ENCODE results near the gene SELENOI.
A peak's percentile ranks its signal among the peaks of the same experiment; 100 is the strongest.
"Not testable (repeated sequence)": the region's sequence is repeated elsewhere in the genome, so short reads cannot be mapped to it uniquely, and the experiment has no call there.

Gene SELENOI

GRCh38 chr2:26327291-26328272 lies 18.4 kb upstream of the SELENOI start:
- FAIRE-seq: no peak

GRCh38 chr2:26329083-26329482 lies 16.9 kb upstream of the SELENOI start:
- FAIRE-seq: not testable (repeated sequence)

GRCh38 chr2:26330114-26330549 lies 15.8 kb upstream of the SELENOI start:
- FAIRE-seq: peak; percentile 70

DNA sequence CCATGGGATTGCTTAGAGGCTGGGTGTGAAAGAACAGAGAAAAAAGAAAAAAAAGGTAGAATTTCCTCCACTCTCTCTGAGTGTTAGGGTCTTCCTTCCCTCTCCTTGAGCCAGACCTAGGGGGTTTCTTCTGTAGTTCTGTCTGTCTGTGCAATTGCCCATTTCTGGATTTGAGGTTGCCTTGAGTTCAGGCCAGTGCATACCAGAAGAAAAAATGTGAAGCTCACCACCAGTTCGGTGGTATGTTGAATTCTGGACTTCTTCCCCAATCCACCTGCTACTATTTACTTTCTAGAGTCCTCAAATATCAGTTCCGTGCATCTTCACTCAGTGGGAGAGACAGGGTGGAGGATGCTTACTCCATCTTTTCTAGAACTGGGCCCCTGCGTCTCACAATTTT lies 15.3 kb upstream of the SELENOI start:
- no peak for FAIRE-seq

GRCh38 chr2:26331321-26331720 lies 14.6 kb upstream of the SELENOI start:
- FAIRE-seq: not testable (repeated sequence)

DNA sequence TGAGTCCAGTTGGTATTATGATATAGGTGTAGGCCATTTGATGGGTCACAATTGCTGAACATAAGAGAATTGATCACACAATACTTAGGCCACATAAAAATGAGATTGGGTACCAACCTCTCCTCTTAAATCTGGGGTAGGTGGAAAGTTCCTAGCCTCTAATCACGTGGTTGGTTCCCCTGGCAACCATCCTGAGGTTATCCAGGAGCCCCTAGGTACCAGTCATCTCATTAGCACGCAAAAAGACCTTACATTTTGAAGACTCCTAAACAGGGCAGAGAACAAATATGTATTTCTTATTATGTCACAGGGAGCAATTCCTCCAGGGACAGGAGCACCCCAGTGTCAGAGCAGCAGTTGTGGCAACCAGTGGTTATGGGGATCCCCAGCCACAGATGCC lies 12.7 kb upstream of the SELENOI start:
- FAIRE-seq: no peak

DNA sequence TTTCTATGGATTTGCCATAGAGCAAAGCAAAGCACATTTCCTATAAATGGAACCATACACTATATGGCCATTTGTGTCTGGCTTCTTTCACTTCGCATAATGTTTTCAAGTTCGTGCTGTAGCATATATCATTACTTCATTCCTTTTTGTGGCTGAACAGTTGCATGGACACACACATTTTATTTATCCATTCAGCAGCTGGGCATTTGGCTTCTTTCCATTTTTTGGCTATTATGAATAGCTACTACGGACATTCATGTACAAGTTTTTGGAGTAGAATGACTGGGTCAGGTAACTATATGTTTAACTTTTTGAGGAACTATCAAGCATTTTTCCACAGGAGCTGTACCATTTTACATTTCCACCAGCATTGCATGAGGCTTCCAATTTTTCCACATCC lies 10.7 kb upstream of the SELENOI start:
- no peak for FAIRE-seq

- no peak for FAIRE-seq
Measured at GRCh38 chr2:26336719-26337118, 9.2 kb upstream of the SELENOI start.

DNA sequence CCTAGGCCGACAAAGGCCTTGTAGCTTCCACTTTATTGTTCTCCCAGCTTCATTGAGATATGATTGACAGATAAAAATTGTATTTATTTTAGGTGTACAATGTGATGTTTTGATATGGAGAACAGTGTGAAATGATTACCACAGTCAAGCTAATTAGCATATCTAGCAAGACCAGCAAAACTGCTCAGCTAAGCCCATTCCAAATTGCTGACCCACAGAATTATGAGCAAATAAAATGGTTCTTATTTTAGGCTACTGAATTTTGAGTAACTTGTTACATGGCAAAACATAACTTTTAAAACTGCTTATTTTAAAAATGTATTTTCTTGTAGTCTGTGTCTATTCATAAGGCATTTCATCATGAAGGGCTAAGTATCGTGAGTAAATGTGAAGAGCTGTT lies 8.6 kb upstream of the SELENOI start:
- peak; percentile 21 for FAIRE-seq

DNA sequence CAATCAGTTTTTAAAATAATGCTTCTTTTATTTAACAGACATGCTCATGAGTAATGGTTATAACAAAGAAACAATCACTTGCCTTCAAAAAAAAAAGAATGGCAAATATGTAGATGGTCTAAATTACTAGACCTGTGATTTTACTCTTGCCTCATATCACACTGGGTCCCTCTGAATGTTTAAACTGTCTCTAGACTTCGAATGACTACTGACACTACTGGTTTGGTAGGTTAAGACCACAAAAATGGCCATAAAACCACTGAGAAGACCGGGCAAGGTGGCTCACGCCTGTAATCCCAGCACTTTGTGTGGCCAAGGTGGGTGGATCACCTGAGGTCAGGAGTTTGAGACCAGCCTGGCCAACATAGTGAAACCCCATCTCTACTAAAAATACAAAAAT lies 5.1 kb upstream of the SELENOI start:
- FAIRE-seq: no peak

DNA sequence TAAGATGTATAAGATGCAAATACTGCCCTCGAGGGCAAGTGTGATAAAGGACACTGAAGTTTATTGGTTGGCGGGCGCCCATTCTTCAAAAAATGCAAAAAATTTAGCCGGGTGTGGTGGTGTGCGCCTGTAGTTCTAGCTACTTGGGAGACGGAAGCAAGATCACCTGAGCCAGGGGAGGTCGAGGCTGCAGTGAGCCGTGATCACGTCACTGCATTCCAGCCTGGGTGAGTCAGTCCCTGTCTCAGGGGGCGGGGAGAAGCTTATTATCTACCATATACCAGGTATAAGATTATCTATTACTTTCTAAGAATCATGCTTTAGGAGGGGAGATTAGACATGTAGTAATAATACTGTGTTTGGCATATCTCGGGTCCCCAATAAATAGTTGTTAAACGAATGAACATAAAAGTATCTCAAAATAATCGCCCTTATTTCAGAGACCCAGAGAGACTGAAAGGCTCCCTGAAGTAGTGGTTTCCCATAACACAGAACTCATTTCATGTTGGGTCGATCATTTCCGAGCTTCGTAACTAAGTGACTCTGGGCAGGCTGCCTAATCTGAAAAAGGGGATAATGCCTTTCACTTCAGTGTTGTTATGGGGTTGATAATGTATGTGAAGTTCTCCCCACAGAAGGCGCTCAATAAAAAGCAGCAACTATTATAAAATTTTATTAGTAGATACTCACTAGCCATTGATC lies 1.2 kb upstream of the SELENOI start:
- FAIRE-seq: peak; percentile 49

DNA sequence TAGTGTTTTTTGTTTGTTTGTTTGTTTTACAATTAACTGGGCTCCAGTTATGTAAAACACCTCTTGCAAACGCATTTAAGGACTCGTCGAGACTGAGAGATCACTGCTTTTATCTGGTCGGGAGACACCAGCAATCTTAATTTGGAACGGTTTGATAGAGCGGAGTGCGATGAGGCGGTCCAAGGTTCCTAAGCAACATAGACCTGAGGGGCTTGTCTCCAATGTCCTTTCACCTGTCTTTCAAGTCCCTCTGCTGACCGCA lies 729 bp upstream of the SELENOI start:
- no peak for FAIRE-seq

DNA sequence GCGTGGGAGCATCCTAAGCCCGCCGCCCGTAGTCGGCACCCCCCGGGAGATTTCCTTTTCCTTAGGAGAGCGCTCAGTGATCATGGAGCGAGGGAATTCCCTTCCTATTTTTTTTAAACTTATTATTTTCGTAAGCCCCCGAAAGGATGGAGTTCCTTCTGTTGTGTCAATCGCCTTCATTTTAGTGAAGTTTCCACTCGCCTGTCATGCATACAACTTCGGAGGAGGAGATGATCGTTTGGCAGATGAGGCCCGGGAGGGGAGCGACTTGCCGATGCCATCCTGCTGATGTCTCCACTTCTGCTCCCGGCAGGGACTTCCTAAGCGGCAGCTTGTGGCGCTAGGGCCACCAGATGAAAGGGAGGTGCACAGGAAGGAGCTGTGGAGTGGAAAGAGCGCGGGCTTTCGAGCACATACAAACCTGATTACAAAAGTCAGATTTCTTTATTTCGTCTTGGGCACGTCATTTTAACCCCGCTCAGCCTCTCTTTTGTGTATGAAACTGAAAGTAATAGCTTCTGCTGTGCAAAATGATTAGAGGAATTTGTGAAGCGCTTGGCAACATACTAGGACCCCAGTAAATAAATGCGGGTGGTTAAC lies 611 bp downstream of the SELENOI start, which contains the start of gene ADGRF3:
Gene ADGRF3, minus strand, starts transcription at position 336 of the 600 bp plus-strand sequence. CDS start 555 bp downstream, outside the sequence.
- FAIRE-seq: no peak

- no peak for FAIRE-seq
Measured at GRCh38 chr2:26347286-26347865, 1.4 kb downstream of the SELENOI start.

DNA sequence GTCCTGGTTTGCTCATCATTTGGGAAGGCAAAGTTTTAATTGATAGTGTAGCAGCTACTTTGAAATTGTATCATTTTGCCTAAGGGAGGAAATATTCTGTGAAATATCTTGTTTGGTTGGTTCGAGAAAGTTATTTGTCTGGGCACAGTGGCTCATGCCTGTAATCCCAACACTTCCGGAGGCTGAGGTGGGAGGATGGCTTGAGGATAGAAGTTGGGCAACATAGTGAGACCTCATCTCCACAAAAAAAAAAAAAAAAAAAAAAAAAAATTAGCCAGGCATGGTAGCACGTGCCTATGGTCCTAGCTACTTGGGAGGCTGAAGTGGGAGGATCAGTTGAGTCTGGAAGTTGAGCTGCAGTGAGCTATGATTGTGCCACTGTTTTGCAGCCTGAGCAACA lies 3.7 kb downstream of the SELENOI start:
- no peak for FAIRE-seq

DNA sequence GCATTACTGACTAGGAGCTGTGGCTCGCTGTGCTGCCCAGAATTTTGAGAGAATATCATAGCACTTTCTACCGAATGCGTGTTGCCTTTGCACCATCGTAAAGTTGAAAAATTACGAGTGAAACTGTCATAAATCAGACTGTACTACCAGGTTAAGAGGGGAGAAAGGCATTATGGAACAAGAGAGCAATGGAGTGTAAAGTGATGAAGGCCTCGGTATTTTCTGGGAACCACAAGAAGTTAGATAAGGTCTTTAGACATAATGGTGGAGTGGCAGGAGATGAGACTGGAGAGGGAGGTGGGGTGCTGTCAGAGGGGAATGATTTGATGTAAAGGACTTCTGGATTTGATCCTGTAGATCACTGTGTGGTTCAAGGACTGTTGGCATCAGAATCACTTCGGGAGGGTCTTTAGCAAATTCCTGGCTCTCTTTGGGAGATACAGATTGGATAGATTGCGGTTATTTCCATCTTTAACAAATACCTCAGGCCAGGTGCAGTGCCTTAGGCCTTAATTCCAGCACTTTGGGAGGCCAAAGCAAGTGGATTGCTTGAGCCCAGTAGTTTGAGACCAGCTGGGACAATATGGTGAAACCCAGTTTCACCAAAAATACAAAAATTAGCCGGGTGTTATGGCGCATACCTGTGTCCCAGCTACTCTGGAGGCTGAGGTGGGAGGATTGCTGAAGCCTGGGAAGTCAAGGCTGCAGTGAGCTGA lies 5.6 kb downstream of the SELENOI start:
- FAIRE-seq: no peak

- no peak for FAIRE-seq
Measured at GRCh38 chr2:26352892-26353291, 6.9 kb downstream of the SELENOI start.

DNA sequence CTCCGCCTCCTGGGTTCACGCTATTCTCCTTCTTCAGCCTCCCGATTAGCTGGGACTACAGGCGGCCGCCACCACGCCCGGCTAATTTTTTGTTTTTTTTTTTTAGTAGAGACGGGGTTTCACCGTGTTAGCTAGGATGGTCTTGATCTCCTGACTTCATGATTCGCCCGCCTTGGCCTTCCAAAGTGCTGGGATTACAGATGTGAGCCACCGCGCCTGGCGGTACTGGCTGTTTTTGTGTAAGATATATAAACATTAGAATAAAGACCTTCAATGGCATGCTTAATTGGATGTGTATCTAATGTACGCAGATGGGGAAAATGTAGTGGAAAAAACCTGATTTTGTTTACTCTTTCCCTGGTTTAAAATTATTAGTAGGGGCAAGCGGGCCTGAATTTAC lies 8.5 kb downstream of the SELENOI start:
- FAIRE-seq: not testable (repeated sequence)

GRCh38 chr2:26355038-26355995 lies 9.4 kb downstream of the SELENOI start:
- no peak for FAIRE-seq

DNA sequence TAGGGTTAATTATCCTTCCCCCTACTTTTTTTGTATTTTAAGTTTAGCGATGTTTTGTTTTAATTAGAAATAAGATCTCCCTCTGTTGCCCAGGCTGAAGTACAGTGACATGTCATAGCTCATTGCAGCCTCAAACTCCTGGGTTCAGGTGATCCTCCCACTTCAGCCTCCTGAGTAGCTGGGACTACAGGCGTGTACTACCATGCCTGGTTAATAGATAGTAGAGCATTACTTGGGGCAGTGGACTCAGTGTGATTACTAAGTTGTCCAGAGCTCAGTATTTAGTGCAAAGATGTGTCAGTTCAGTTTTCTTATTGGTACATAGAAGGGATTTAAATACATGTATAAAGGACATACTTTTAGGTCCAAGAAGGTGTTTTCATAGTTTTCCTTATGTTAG lies 10.2 kb downstream of the SELENOI start:
- FAIRE-seq: no peak

- no peak for FAIRE-seq
Measured at GRCh38 chr2:26356771-26357170, 10.8 kb downstream of the SELENOI start.

Measured in islet of Langerhans (tissue), 1 donor.